Inflammatory macrophage treated with lipopolysaccharide for 4 hours (primary cell): Measurements from ENCODE around the gene MRPS26.
A peak's percentile ranks its signal among the peaks of the same experiment; 100 is the strongest.

ENCODE experiments used
- DNase-seq: peaks from one replicate; pipeline ENCODE4 v3.0.0-alpha.2; 2020

The MRPS26 gene

GRCh38 chr20:3077618-3078134, 31.8 kb downstream of the MRPS26 start:
- peak; percentile 43 for DNase-seq

DNA sequence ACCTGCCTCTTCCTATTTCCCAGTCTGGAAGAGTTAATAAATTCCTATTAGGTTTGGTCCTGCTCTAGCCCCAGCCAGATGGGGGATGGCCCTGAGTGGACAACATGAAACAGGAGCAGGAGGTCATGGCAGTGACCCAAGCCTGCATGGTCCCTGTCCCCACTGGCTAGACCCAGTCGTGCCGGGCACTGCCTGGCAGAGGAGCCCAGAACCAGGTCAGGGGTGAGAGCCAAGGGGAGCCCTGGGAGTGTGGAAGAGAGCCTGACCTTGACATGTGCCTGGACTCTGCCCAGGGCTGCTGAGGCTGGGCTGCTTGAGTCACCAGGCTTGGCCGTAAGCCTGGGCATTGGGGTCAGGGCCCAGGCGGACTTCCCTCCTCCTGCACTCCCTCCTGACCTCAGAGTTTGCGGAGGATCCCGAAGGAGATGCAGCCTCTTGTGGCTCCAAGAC, 35.1 kb downstream of the MRPS26 start:
- no peak for DNase-seq

GRCh38 chr20:3081641-3082040, 35.8 kb downstream of the MRPS26 start:
- DNase-seq = no peak

- no peak for DNase-seq
These were observed 36.6 kb downstream of the MRPS26 start for GRCh38 chr20:3082306-3082951.

DNA sequence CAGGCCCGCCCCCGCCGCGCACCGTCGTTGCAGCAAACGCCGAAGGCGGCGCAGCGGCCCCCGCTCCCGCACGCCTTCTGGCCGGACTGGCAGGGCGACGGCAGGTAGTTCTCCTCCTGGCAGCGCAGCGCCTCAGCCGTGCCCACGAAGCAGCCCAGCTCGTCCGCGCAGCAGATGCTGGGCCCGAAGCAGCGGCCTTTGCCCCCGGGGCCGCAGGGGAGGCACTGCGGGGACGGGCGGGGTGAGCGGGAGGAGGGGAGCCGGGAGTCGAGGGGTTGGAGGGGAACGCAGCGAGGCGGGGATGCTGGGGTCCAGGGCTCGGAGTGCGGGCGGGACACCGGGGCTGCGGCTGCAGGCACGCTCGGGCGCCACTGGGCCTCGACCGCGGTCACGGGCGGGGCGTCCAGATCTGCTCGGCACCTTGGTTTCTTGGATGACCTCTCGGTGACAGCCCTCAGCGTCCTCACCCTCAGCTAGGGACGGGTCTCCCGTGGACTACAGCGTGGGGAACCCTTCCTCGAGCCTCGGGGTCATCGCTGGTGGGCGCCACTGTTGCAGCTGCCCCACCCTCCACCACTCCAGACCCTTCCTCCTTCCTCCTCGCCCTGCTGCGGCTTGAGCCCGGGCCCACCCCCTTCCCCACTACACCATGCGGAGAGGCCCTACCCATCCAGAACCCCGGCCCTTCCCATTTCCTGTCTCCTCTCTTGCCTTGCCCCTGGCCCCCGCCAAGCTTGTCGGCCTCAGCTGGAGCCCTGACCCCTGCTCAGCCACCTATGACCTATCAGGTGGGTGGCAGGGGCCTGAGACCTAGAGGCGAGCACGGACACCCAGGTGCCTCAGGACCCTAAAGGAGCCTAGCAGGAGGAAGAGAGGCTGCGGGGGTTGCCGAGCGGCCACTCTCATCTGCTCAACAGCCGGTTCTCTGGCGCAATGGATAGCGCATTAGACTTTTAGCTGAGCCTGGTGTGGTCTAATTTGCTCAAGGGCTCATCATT, 37.4 kb downstream of the MRPS26 start:
- no peak for DNase-seq

DNA sequence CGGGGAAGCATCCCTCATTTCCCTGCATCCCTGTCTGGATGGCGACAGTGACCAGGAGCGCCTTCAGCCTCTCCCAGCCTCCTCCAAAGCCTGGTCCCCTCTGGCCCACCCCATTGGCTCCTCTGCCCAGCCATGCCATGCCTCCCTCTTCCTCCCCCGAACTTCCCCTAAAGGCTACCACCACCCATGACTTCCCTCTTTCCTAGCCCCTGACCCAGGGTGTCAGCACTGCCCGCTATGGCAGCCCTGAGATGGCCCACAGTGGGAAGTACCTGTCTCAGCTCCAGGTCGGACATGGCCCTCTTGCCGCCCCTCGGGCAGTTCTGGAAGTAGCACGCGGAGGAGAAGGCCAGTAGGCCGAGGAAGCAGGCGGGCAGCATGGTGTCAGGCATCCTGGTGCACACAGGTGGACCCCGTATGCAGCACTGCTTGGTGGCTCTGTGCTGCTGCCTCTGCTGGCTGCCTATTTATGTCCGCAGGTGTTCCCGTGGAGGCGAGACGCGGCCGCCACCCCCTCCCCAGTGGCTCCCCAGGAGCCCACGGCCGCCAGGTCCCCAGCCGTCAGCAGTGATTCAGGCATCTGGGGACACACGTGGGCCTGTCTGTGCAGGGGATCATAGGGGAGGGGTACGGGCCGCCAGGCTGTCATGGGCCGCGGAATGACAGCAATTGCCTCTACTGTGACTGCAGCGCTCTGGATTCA, 38.6 kb downstream of the MRPS26 start, which contains the start of gene AVP:
TSS of gene AVP (minus strand) at position 442 of the 703 bp plus-strand sequence. CDS start at position 392, 50 bp downstream.
- DNase-seq = no peak

DNA sequence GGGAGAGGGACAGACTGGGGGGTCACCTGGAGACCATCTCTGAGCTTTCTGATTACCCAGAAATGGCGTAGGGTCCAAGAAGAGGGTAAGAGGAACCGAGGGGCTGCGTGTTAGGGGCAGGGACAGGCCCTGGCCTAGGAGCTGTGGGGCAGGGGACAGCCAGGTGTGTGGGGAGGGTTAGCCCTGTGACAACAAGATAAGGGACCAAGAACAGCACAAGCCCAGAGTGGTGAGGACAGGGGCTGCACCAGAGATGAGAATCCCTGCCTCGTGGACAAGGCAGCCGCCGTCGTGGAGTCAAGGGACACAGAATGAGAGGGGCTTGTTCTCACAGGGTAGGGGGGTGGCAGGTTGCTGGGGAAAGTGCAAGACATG, 39.1 kb downstream of the MRPS26 start:
- DNase-seq = no peak

DNA sequence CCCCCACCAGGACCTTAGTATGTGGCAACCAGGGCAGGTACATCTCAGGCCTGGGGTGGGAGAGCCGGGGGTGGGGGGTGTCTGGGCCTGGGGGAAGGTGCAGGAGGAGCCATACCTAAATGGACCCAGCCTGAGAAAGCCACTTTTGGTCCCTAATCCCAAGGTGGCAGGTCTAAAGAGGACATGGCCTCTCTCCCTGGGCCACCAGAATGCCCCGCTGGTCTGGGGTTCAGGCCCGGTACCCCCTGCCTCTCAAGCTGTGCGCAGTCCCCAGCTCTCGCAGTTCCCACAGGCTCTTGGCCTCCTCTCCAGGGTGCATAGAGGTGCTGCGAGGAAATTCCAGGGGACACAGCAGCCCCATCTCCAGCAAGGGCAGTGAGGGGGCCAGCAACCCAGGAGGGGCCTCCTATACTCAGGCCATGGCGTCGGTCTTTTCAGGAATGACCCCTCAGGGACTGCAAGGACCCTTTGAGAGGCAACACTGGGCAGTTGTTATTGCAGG, 39.8 kb downstream of the MRPS26 start:
- DNase-seq = no peak

DNA sequence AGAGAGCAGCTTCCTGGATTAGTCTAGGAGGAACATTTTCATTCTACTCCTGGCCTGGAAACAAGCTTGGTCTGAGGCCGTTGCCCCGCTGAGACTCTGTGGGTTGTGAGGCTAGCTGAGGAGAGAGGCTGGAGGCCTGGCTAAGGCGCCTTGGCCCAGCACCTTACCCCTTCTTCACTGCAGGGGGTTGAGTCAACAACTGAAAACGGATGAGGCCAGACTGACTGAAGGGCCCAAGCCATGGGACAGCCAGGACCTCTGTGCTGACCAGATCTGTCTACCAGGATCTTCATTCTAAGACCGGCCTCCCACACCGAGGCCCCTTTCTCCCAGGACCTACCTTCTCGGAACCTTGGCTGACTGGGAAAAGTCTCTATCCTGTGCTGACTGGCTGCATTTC, 42.2 kb downstream of the MRPS26 start:
- DNase-seq = no peak

DNA sequence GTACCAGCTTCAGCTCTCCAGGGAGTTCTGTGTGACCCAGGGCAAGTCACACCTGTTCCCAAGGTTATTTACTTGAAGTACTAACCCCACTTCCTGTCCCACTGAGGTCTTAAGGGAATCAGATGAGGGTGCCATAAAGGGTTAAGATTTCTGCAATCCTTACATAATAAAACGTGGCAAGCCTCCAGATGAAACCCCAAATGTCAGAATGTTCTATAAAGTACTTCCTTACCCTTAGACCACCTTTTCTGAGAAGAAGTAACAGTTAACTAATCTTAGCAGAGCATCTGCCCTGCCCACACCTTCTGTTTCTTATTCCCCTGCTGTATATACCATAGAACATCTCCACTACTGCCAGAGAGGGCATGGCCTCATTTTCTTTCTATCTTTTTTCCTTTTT, 44.7 kb downstream of the MRPS26 start:
- DNase-seq = no peak

DNA sequence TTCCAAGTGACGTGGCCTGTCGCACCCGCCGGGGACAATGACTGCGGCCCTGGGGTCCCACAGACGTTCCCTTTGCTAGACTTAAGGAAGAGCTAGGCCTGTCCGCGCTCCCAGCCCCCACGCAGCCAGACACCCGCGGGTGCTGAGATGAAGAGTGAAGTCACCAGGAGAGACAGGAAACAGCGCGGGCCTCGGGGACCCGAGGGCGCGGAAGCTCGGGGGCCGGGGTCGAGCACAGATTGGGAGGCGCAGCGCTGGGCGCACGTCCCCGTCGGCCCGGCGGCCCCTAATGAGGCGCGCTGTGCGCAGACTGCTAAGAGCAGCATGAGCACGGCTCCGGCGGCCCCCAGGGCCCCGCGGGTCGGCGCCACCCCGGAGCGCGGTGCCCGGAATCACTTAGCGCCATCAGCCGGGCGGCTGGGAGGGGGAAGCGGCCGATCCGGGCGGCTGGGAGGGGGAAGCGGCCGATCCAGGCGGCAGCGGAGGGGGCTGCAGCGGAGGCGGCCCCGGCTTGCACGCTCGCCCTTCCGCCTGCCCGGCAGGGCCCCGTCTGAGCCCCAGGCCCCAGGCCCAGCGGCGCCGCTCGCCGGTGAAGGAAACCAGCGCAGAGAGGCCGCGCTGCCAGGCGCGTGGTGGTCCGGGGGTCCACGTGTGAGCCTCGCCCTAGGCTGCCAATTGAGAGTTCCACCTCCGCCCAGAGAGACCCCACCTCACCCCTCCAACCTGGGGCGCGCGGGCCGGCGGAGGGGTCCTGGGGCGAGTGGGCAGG, 46.9 kb downstream of the MRPS26 start:
- peak; percentile 33 for DNase-seq

- DNase-seq = peak; percentile 9
These were observed 48.1 kb downstream of the MRPS26 start for GRCh38 chr20:3093861-3094361.

GRCh38 chr20:3094848-3095629, 49.2 kb downstream of the MRPS26 start:
- DNase-seq = no peak
